Right renal cortex interstitium (tissue), 3 donors: ENCODE data around the gene BEST3. TPM values are rescaled to one million over a fixed set of nuclear protein-coding genes. Genes with fewer than 3 reads are reported as not detected.

Source experiments
- DNase-seq, 3 donors: peaks; one replicate each; pipeline ENCODE4 v3.0.0-alpha.2; 2013; ENCODE audit warnings: low read depth in 3 of 3, low spot score in 2 of 3
- polyA plus RNA-seq, 3 donors: library from polyadenylated mRNA; unstranded; fragments of 120-200 nt; gene quantifications; one replicate each; pipeline ENCODE4 v1.2.1, GENCODE V29; 2013; ENCODE audit not compliant: insufficient read length in 3 of 3

BEST3 gene
- polyA plus RNA-seq, 3 donors, result 0.32 to 0.47 (median 0.46) TPM

GRCh38 chr12:69655616-69656340, 43.3 kb downstream of the BEST3 start:
- no peak for DNase-seq

DNA sequence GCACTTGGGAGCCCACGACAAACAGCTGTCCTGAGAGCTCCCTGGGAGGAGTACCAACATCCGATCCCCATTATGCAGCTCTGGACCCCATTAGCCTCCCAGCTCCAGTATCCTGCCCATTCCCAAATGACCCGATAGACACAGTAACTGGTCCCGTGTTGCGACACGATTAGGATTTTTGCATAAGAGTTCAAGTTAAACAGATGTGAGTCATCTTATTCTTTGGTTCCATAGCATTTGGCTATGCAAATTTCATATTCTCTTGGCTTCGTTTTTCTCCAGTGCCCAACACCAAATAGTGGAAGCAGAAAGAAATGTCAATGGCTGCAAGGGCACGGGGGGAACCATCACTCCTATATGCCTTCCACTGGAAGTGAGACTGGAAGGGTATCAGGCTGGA, 45.4 kb downstream of the BEST3 start:
- DNase-seq, result no peak

DNA sequence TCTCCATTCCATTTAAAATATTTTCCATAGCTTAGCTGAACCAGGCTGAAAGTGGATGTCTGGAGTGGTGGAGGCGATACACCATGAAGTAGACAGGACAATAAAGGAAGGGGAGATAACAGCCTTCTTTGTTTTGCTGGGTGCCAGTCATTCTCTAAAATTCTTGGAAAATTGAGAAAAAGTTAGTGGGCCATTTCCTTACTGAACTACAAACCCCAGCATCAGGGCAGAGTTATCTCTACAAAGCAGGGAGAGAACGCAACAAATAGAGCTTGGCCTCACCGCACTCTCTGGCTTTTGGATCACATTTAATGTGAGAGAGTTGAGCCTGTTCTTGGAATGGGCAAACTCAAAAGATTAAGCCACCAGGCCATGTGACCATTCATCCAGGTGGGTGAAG, 47.2 kb downstream of the BEST3 start:
- no peak for DNase-seq

- DNase-seq, result no peak
Measured at GRCh38 chr12:69649529-69649928, 49.6 kb downstream of the BEST3 start.

GRCh38 chr12:69648476-69648875, 50.6 kb downstream of the BEST3 start:
- no peak for DNase-seq

DNA sequence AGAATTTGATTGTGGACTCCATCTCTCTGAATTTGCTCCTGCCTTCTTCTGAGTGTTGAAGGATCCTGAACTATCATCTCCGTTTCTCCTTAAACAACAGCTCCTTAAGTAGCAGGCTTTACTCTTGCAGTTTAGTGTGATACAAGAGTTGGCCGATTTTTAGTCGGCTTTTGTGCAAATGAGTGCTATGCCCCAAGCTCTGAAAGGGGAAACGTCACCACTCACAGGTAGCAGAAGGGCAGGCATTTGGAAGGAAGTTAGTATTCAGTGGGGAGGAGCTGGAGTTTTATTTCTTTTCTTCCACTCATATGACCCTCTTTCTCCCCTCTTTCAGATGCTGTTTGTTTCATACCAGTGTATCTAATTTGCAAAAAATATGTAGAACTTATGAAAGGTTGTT, 51.9 kb downstream of the BEST3 start:
- no peak for DNase-seq

DNA sequence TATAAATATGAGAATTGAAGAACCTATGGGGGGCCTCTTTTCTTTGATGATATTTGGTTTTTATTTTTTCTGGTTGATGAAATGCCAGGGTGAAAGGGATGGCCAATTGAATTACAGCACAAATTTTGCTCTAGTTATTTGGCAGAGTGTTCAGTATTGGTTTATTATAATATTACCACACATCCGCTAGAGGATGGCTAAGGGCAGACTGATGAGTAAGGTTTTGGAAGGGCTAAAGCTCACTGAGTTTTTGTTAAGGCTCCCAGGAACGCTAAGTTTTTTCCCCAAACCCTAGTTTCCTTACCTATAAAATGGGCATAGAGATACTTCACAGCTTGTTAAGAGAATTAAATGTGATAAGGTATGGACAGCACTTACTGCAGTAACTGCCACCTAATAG, 54.1 kb downstream of the BEST3 start:
- DNase-seq, result no peak

- no peak for DNase-seq
Measured at GRCh38 chr12:69644511-69644910, 54.6 kb downstream of the BEST3 start.

GRCh38 chr12:69642531-69642930, 56.6 kb downstream of the BEST3 start:
- no peak for DNase-seq

GRCh38 chr12:69641546-69641945, 57.6 kb downstream of the BEST3 start:
- no peak for DNase-seq

DNA sequence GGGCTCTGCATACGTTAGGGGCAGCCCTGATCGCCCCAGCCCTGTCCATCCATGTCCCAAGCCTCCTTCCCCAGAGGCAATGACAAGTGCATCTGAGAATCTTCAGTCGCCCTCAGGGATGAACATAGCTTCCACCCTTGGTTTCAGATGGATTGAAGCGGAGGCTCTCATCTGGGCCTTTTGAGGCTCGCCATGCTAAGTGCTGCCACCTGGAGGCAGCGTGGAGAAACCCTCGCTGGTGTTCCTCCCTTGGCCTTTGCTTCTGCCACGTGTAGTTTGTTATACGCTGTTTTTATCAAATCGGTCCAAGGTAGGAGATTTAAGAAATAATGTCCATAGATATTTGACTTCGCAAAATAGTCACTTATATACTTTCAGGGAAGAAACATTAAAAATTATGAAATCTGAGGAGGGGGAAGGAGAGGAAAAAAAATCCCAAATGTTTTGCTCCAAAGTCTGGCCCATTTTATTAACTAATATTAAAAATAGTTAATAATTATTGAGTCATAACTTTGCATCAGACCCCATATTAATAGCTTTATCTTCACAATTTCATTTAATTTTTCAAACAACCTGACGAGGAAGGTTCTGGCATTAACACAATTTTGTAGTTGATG, 59.6 kb downstream of the BEST3 start:
- no peak for DNase-seq

DNA sequence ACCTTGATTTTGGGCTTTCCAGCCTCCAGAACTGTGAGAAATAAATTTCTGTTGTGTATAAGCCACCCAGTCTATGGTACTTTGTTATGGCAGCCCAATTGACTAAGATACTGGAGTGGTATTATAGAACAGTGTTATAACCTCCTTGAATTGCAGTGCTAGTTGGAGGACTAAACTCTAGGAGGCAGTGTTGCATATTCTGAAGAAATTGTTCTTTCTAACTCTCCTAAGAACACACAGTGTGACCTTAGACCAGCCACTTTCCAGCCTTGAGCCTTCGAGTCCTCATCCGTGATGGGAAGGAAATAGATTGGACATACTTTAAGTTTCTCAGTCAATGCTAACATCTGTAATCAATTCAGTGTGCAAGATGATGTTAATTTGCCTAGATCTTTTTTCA, 66.0 kb downstream of the BEST3 start:
- DNase-seq, result no peak

DNA sequence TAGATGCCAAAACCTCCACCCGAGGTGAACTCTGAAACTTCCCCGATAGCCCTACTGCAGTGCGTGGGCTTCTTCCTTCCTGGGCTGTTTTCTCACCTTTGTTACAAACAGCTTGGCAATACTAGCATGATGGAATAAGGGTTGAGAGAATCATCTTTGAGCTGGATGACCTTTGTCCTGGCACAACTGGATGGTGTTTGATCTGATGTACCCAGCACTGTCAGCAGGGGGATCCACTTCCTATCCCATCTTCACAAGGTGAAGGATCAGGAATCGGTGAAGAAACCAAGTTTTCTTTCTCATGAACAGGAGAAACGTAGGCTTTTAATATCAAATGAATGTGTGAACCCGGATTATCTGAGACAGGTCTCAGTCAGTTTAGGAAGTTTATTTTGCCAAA, 68.9 kb downstream of the BEST3 start:
- no peak for DNase-seq

GRCh38 chr12:69627501-69627900, 71.6 kb downstream of the BEST3 start:
- no peak for DNase-seq

GRCh38 chr12:69623970-69624369, 75.1 kb downstream of the BEST3 start:
- DNase-seq, result no peak

- DNase-seq, result no peak
Measured at GRCh38 chr12:69621551-69621950, 77.6 kb downstream of the BEST3 start.

GRCh38 chr12:69620921-69621320, 78.2 kb downstream of the BEST3 start:
- no peak for DNase-seq

DNA sequence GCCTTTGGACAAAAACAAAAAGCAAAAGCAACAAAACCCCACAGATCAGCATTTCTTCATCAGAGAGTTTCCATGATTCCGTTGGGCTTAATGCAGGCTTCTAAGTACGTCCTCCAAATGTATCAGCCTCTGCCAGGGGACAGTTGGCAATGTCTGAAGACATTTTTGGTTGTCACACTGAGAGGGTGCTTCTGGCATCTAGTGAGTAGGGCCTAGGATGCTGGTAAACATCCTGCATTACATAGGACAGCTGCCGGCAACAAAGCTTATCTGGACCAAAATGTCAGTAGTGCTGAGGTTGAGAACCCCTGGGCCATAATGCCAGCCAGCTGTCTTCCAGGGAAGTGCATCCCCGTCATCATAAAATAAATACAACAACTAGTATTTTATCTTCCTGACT, 79.0 kb downstream of the BEST3 start:
- no peak for DNase-seq

DNA sequence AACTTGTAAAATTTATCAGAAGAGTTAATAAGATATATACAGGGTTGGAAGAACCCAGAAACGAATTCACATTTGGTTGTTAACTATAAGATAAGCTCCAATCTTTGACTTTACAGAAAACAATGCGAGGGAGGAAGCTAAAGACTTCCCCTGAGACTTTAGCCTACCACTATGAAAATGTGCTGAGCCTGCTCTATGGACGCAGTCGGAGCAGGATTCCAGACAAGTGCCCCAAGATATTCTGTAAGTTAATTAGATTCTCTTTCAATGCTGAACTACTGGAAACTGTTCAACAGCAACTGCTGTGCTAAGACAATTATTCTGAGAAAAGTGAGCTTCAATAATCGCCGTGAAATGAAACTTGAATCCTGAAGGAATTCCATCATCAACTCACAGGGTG, 80.1 kb downstream of the BEST3 start:
- DNase-seq, result no peak

GRCh38 chr12:69616025-69616424, 83.1 kb downstream of the BEST3 start:
- DNase-seq, result no peak

DNA sequence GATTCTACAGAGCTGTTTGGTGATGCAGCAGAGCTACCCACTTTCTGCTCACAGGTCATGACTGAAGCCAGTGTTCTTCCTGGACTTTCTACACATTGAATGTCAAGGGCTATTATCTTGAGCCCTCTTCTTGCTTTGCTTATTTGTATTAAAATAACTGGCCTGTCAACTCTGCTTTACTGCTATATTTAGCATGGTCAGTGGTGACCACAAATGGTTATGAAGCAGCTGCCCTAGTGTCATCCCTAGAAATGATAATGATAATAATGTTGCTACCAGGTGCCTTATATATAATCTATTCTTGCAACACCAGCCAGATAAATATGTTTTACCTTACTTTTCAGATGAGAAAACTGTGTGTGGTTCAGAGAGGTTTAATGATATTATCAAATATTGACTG, 85.8 kb downstream of the BEST3 start:
- DNase-seq, result no peak

DNA sequence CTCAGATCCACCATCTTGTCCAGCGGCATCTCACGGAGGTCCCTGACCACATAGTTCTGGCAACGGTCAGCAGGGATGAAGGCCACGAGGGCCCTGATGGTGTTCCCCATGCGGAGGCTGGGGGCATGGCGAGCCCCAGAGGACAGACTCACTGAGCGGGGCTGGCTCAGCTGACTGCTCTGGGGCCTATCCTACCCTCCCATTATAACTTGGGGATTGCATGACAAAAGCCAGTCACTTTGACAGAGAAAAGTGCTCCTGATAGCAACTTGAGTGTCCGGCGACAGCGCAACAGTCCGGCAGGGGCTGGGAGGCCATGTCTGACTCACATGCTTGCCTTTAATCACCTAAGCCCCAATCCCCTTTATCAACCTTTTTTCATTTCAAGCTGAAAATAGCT, 88.4 kb downstream of the BEST3 start, which contains the start of gene LRRC10:
Gene LRRC10, minus strand, starts transcription at position 179 of the 400 bp plus-strand sequence. Its CDS starts 69 bp downstream, at position 110.
- DNase-seq, result no peak

GRCh38 chr12:69610126-69610525, 89.0 kb downstream of the BEST3 start:
- no peak for DNase-seq
